HG03064 (cell line): ENCODE data around the gene ZNF607.
A peak's percentile ranks its signal among the peaks of the same experiment; 100 is the strongest.

Experiments
- ATAC-seq: cut with Tn5 transposase; IDR thresholded peaks from one replicate; pipeline ENCODE4 v1.9.1; 2021; ENCODE audit warnings: low read depth; ENCODE audit not compliant: unreplicated experiment

ZNF607 gene

GRCh38 chr19:37654629-37655300, 64.8 kb downstream of the ZNF607 start:
- ATAC-seq, result peak; percentile 42

- ATAC-seq, result no peak
These were observed 65.4 kb downstream of the ZNF607 start for GRCh38 chr19:37654118-37654517.
